Kidney epithelial cell (primary cell): ENCODE measurements around the gene AK4. TPM values are rescaled to one million over a fixed set of nuclear protein-coding genes. Genes with fewer than 3 reads are reported as not detected.

Source experiments
- DNase-seq: peaks from one replicate; pipeline ENCODE4 v3.0.0-alpha.2; 2010; ENCODE audit warnings: low read depth
- H3K27me3 ChIP-seq: 2 replicates; pipeline ENCODE4 v1.6.0; 2011; ENCODE audit warnings: low read length; ENCODE audit not compliant: control insufficient read depth, insufficient read depth
- H3K36me3 ChIP-seq: 2 replicates; pipeline ENCODE4 v1.5.1; 2011; ENCODE audit warnings: low read length; ENCODE audit not compliant: control insufficient read depth, insufficient read depth
- H3K4me3 ChIP-seq: 2 replicates; pipeline ENCODE4 v1.5.1; 2011; ENCODE audit warnings: low read depth, mild to moderate bottlenecking, control low read depth, low read length
- total RNA-seq: library from RNA; depleted of rRNA; stranded (reverse); fragments of >200 nt; gene quantifications from 2 replicates; pipeline ENCODE4 v1.2.3, GENCODE V29; 2015
- TF ChIP-seq, protein P1 (sequence below): IDR thresholded peaks from 2 replicates; pipeline ENCODE4 v1.5.1; 2011; ENCODE audit warnings: mild to moderate bottlenecking, moderate library complexity, low read length, control low read depth, inconsistent platforms; ENCODE audit not compliant: insufficient read depth, poor library complexity, severe bottlenecking

AK4 gene
- total RNA-seq, 1 donor from 2014 or later: 25.2 TPM

DNA sequence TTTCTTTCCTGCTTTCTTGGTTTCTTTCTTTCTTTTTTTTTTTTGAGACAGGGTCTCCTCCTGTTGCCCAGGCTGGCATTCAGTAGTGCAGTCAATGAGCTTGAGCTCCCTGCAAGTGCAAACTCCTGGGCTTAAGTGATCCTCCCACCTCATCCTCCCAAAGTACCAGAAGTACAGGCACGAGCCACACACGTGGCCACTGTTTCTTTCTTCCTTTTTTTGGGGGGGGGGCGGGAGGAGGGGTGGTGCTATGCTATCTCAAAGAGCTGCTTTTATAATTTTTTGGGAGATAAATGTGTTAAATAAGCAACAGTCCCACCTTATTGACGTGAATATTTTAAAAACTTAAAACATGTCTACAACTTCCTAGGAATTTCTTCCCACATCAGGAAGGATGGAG lies 42.2 kb downstream of the AK4 start:
- H3K36me3 ChIP-seq: no peaks in the 10 kb centered on the region
- TF ChIP-seq, protein P1, sequence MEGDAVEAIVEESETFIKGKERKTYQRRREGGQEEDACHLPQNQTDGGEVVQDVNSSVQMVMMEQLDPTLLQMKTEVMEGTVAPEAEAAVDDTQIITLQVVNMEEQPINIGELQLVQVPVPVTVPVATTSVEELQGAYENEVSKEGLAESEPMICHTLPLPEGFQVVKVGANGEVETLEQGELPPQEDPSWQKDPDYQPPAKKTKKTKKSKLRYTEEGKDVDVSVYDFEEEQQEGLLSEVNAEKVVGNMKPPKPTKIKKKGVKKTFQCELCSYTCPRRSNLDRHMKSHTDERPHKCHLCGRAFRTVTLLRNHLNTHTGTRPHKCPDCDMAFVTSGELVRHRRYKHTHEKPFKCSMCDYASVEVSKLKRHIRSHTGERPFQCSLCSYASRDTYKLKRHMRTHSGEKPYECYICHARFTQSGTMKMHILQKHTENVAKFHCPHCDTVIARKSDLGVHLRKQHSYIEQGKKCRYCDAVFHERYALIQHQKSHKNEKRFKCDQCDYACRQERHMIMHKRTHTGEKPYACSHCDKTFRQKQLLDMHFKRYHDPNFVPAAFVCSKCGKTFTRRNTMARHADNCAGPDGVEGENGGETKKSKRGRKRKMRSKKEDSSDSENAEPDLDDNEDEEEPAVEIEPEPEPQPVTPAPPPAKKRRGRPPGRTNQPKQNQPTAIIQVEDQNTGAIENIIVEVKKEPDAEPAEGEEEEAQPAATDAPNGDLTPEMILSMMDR: no peak
- H3K4me3 ChIP-seq: no peak overlapping the region

DNA sequence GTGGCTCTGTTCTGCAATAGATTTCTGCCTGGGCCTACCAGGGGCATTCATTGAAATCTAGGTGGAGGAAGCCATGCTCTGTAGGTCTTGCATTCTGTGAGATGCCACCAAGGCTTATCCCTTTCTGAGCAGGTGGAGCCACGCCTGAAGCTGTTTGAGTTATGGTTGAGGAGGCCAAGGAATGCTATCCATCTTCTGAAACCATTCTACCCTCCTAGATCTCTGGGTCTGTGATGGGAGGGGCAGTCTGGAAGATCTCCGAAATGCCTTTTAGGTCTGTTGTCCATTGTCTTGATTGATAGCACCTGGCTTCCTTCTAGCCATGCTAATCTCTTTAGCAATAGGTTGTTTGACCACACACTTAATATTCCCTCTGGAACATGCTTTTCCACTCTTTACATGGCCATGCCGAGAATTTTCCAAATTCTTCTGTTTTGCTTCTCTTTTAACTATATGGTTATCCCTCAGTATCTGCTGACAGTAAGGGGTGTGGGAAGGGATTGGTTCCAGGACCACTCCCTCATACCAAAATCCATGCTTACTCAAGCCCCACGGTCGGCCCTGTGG lies 45.2 kb downstream of the AK4 start:
- no peak for DNase-seq
- Histone ChIP-seq H3K36me3 (no peaks in the 10 kb centered on the region), H3K27me3 (no peaks in the 10 kb centered on the region), H3K4me3 (no peak overlapping the region)
- TF ChIP-seq, protein P1: no peak

More for the DNA sequence above, 42.2 kb downstream of the AK4 start:
- no peaks in the 10 kb centered on the region for H3K27me3 ChIP-seq
- no peak for DNase-seq

DNA sequence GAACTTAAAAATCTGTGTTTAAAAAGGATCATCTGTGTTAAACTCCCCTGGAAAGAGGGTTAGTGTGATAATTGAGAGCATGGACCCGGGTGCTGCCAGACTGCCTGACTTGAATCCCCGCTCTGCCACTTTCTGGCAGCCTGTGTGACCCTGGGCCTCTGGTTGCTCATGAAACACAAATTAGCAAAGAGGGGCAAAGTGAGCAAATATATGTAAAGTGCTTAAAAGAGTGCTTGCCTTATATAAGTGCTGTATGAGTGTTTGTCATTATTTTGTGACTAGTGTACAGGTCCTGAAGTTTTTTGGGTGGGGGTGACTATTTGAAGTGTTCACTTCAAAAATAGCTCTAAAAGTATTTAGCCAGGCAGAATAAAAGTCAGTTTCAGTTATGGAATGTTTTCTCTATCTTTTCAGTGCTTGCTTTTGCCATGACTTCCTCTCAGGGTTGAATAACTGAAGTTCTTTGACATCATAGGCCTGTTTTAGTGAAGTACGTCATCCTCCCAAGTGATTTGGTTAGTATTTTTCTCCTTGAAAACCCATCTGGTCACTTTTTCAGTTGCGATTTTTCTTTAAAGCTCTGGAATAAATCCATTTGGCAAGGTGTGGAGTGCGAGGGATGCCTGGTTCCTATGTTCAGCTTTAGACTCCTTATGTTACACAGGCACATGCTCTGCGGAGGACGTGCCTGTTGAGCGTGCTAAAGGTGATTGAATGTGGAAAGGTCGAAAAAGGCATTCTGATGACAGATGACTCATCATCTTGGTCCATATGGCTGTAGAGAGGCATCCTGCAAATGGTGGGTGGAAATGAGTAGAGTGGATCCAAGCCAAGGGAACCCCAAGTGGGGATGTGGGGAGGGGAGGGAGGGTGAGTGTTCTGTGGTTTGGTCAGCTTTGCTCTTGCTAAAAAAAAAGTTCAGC lies 47.8 kb downstream of the AK4 start:
- no peaks in the 10 kb centered on the region for H3K36me3 ChIP-seq
- no peak for DNase-seq
- TF ChIP-seq, protein P1: no peak
- H3K27me3 ChIP-seq: no peaks in the 10 kb centered on the region
- H3K4me3 ChIP-seq: no peak overlapping the region

DNA sequence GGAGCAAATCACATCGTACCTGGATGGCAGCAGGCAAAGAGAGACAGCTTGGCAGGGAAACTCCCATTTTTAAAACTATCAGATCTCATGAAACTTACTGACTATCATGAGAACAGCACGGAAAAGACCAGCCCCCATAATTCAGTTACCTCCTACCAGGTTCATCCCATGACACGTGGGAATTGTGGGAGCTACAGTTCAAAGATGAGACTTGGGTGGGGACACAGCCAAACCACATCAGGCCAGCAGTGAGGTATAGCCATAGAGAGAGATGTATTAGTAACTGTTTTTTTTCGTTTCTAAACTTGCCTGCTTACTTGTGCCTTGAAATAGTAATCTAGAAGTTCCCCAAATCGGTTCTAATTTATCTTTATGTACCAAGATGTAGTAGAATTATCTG lies 48.9 kb downstream of the AK4 start:
- Histone ChIP-seq H3K27me3 (no peaks in the 10 kb centered on the region), H3K36me3 (no peaks in the 10 kb centered on the region), H3K4me3 (no peak overlapping the region)
- TF ChIP-seq, protein P1: no peak
- DNase-seq: no peak

DNA sequence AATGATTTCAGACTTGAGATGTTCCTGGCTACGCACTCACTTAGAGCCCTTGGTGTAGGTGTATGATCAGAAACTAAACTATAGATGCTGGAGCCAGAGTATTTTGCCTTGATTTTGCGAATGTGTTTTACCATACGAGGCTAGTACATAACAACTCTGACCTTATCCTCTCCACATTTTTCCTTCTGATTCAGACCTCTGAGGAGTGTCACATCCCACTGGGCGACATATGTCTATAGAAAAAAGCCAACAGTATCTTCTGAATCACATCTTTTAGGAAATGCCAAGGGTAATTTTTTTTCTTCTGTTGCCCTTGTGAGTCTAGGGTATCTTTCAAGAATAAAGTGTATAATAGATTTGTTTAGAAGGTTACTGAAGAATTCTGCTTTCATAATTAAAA lies 49.6 kb downstream of the AK4 start:
- Histone ChIP-seq H3K36me3 (no peaks in the 10 kb centered on the region), H3K27me3 (no peaks in the 10 kb centered on the region), H3K4me3 (no peak overlapping the region)
- TF ChIP-seq, protein P1: no peak
- no peak for DNase-seq
